GM19468 (cell line): ENCODE results near the gene SLC22A31.

Source experiments
- ATAC-seq: cut with Tn5 transposase; IDR thresholded peaks from one replicate; pipeline ENCODE4 v1.9.1; 2021; ENCODE audit warnings: mild to moderate bottlenecking, moderate library complexity, moderate number of reproducible peaks; ENCODE audit not compliant: unreplicated experiment; ENCODE audit errors: extremely low read depth

SLC22A31 gene

DNA sequence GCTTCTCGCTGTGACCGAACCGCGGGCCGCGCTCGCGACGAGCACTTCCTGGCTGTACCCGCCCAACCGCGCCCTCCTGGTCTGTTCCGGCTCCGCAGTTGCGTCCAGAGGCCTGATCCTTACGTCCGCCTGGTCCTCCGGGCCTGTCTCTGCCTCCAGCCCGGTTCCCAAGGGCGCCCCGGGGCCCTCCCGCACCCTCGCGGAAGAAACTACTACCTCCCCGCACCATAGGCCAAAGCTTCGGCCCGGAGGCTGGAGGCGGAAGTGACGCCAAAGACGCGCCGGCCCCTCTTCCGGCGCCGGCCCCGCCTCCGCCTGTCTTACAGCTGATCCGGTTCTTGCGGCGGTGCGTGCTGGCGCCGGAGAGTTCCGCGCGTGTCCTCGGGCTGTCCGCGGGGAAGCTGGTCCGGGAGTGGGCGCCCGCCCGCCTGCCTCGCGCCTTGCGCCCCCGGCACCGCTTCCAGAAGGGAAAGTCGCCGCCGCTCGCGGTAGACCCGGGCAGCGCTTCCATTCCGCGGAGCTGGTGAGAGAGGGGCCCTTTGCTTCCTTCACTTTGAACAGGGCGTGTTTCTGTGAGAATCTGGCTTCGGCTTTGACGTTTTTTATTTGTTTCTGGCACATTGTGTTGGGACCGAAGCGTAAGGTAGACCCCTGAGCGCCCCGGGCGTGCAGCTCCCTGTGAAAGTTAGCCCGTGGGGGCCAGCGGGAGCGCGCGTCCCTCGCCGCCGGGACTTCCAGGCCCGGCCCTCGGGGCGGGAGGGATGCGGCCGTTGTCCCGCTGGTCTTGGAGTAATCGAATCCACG, 17.3 kb upstream of the SLC22A31 start, which contains the start of gene ZNF778:
Gene ZNF778 (plus strand): TSS at position 316 of the 804 bp plus-strand sequence. CDS start 3,425 bp downstream, outside the sequence.
- no peak for ATAC-seq

DNA sequence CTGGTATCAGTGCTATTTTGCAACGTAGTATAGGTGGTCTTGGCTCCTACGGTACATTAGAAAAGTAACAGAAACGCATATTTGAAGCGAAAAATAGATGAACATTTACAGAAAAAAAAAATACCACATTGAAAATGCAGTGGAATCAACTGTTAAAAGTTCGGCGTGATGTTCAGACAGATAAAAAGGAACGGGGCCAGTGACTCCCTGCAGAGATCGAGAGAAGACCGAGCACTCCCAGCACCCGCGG, 16.7 kb upstream of the SLC22A31 start:
- no peak for ATAC-seq

GRCh38 chr16:89216315-89217137, 16.2 kb upstream of the SLC22A31 start:
- ATAC-seq = no peak

DNA sequence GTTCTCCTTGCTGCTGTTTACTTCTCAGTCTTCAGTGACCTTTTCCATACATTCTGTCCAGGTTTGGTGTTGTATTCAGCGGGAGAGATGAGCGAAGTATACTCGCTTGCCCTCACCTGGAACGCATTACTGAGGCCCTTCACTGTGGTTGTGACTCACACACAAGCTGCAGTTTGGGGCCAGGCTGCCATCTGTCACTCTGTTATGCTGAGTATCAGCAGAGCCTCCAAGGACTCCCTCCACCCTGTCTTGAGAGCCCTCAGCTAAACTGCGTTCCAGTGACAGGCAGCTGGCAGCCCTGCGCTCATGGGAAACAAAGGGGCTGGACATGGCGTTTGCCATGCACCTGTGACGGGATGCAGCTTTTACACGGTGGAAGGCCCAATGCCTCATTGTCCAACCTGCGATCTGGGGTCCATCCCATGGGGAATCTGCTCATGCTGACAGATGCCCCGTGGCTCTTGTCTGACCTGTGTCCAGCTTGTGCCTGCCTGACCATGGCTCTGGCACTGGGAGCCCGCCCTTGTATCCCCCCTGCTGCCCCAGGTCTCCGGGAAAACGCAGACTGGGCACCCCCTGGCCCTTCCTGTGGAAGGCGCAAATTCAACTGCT, 10.7 kb upstream of the SLC22A31 start:
- ATAC-seq = no peak

GRCh38 chr16:89210165-89210903, 10.0 kb upstream of the SLC22A31 start:
- ATAC-seq = no peak

DNA sequence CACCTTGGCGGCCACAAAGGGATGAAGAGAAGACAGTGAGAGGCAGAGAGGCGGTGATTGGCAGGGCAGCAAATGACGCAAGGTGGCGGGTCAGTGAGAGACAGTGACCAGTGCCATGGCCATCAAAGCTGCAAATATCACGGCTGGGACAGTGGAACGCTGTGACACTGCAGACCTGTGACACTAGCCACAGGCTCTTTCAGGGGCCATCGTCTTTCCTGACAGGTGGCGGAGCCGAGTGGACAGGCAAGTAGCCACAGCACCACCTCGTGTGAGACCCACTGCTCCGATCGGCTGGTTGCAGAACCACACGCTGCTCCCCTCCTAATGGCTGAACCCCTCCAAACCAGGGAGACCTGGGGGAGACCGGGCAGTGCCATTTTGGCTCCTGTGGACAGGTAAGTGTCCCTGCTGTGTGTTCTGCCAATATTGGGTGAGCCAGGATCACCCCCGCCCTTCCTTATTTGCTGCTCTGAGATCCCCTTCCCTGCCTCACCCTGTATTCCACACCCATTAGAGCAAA, 9.2 kb upstream of the SLC22A31 start:
- no peak for ATAC-seq

DNA sequence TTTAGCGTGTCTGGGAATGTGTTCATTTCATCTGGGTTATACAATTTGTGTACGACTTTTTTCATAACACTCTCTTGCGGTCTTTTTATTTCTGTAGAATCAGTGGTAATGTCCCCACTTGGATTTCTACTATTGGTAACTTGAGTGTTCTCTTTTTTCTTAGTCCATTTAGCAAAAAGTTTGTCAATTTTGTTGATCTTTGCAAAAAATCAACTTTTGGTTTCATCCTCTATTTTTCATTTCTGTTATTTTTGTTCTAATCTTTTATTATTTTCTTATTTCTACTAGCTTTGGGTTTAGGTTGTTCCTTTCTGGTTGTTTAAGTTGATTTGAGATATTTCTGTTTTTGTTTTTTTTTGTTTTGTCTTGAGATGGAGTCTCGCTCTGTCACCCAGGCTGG, 7.7 kb upstream of the SLC22A31 start:
- no peak for ATAC-seq

- ATAC-seq = no peak
Observed at GRCh38 chr16:89202422-89203215, 2.3 kb upstream of the SLC22A31 start.

- ATAC-seq = no peak
Observed at GRCh38 chr16:89201439-89202377, 1.4 kb upstream of the SLC22A31 start.

GRCh38 chr16:89200850-89201411, 594 bp upstream of the SLC22A31 start:
- ATAC-seq = no peak

GRCh38 chr16:89199241-89200123, 855 bp downstream of the SLC22A31 start:
- no peak for ATAC-seq

- no peak for ATAC-seq
Observed at GRCh38 chr16:89198417-89199240, 1.7 kb downstream of the SLC22A31 start.

GRCh38 chr16:89197633-89198416, 2.5 kb downstream of the SLC22A31 start:
- no peak for ATAC-seq

DNA sequence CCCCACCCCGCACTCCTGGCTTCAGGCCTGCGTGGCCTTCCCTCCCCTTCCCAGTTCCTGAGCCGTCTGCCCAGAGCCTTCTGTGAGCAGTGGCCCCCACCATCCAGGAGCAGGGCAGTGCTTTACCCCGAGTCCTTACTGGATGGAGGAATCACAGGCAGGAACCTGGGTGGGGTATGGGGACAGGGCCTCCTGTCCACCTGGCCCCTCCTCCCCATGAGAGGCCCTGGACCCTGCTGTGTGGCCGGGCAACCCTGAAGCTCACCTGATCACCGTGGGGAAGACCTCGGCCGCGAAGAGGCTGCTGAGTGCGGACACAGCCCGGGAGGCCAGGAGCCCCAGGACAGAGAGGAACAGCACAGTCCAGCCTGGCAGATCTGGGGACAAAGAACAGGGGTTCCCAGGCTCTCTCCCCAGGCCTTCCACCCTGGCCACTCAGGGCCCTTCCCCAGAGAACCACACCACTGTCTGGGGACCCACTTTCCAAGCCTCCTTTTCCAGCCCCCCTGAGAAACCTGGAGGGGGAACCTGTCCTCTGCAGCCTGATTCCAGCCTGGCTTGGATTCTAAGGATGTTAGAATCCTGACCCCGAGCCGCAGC, 3.2 kb downstream of the SLC22A31 start:
- ATAC-seq = no peak

GRCh38 chr16:89195521-89196171, 4.7 kb downstream of the SLC22A31 start:
- no peak for ATAC-seq
